GM23338 (cell line): Measurements from ENCODE around the gene NELFB.

Source experiments
- CREB1 ChIP-seq: fragments of 250-450 bp; sonication (Bioruptor Pico); IDR thresholded peaks from 2 replicates; pipeline ENCODE4 v1.5.0; 2020; ENCODE audit warnings: low read depth, mild to moderate bottlenecking, moderate library complexity
- EZH2 ChIP-seq: fragments of 200-600 bp; sonication (generic); IDR thresholded peaks from one replicate; pipeline ENCODE4 v1.8.0; 2017; ENCODE audit warnings: antibody characterized with exemption, mild to moderate bottlenecking, low read depth; ENCODE audit not compliant: unreplicated experiment
- EZH2phosphoT487 ChIP-seq: fragments of 200-600 bp; sonication (generic); IDR thresholded peaks from one replicate; pipeline ENCODE4 v1.8.1; 2018; ENCODE audit warnings: antibody characterized with exemption; ENCODE audit not compliant: unreplicated experiment
- JUNB ChIP-seq: IDR thresholded peaks from one replicate; pipeline ENCODE4 v1.6.1; 2016; ENCODE audit warnings: antibody characterized with exemption; ENCODE audit not compliant: unreplicated experiment
- NANOG ChIP-seq: IDR thresholded peaks from 2 replicates; pipeline ENCODE4 v1.6.1; 2016; ENCODE audit warnings: antibody characterized with exemption, borderline replicate concordance
- POLR2AphosphoS5 ChIP-seq: IDR thresholded peaks from 2 replicates; pipeline ENCODE4 v1.6.1; 2016; ENCODE audit warnings: antibody characterized with exemption, low read depth
- STAT1 ChIP-seq: IDR thresholded peaks from one replicate; pipeline ENCODE4 v1.6.1; 2016; ENCODE audit warnings: antibody characterized with exemption; ENCODE audit not compliant: unreplicated experiment
- ZNF114 ChIP-seq: fragments of 250-450 bp; sonication (Bioruptor Pico); IDR thresholded peaks from 2 replicates; pipeline ENCODE4 v1.5.0; 2020; ENCODE audit warnings: mild to moderate bottlenecking, moderate library complexity
- TF ChIP-seq, protein P1 (sequence below), 2 experiments: fragments of 200-600 bp in 1 of 2; sonication (generic) in 1 of 2; conservative IDR thresholded peaks; 2 replicates each; pipeline versions ENCODE4 v1.5.1 to v1.6.1; 2016 to 2017; ENCODE audit warnings: antibody characterized with exemption in 2 of 2, low read depth in 2 of 2, mild to moderate bottlenecking in 2 of 2, moderate library complexity in 1 of 2
- TF ChIP-seq, protein P2 (sequence below): IDR thresholded peaks from one replicate; pipeline ENCODE4 v1.6.1; 2018; ENCODE audit warnings: antibody characterized with exemption; ENCODE audit not compliant: unreplicated experiment
- TF ChIP-seq, protein P3 (sequence below): IDR thresholded peaks from 2 replicates; pipeline ENCODE4 v1.6.1; 2016; ENCODE audit warnings: antibody characterized with exemption
- TF ChIP-seq, protein P4 (sequence below): fragments of 250-450 bp; sonication (Bioruptor Pico); IDR thresholded peaks from 2 replicates; pipeline ENCODE4 v1.5.0; 2020; ENCODE audit warnings: mild to moderate bottlenecking, moderate library complexity

DNA sequence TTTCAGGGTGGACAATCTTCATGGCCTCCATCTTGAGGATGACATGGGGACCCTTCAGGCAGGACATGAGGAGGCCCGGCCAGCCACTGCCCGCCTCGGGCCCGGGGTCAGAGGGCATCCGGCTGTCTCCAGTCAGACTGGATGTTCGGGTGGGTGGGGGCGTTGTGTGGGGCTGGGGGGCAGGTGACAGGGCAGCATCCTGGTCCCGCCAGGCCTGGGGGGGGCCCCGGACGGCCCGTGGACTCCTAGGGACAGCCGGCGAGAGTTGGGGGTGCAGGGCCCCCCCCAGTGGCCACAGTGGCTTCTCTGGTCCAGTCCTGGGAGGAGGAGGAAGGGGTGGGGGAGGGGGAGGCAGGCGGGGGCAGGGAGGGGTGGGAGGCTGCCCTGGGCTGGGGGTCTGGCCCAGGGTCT is 34.0 kb upstream of the NELFB start:
- TF ChIP-seq ZNF114 (CRISPR knock-in tag) (no peak), EZH2phosphoT487 (no peak), JUNB (no peak), POLR2AphosphoS5 (no peak), CREB1 (CRISPR knock-in tag) (no peak), EZH2 (no peak), NANOG (no peak), STAT1 (no peak)
- TF ChIP-seq, protein P1, sequence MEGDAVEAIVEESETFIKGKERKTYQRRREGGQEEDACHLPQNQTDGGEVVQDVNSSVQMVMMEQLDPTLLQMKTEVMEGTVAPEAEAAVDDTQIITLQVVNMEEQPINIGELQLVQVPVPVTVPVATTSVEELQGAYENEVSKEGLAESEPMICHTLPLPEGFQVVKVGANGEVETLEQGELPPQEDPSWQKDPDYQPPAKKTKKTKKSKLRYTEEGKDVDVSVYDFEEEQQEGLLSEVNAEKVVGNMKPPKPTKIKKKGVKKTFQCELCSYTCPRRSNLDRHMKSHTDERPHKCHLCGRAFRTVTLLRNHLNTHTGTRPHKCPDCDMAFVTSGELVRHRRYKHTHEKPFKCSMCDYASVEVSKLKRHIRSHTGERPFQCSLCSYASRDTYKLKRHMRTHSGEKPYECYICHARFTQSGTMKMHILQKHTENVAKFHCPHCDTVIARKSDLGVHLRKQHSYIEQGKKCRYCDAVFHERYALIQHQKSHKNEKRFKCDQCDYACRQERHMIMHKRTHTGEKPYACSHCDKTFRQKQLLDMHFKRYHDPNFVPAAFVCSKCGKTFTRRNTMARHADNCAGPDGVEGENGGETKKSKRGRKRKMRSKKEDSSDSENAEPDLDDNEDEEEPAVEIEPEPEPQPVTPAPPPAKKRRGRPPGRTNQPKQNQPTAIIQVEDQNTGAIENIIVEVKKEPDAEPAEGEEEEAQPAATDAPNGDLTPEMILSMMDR (conservative IDR thresholded peaks at IDR 0.05; ENCODE audit: low read depth in 2 of 2): no peak; a peak in 1 of 4 replicates
- TF ChIP-seq, protein P2, sequence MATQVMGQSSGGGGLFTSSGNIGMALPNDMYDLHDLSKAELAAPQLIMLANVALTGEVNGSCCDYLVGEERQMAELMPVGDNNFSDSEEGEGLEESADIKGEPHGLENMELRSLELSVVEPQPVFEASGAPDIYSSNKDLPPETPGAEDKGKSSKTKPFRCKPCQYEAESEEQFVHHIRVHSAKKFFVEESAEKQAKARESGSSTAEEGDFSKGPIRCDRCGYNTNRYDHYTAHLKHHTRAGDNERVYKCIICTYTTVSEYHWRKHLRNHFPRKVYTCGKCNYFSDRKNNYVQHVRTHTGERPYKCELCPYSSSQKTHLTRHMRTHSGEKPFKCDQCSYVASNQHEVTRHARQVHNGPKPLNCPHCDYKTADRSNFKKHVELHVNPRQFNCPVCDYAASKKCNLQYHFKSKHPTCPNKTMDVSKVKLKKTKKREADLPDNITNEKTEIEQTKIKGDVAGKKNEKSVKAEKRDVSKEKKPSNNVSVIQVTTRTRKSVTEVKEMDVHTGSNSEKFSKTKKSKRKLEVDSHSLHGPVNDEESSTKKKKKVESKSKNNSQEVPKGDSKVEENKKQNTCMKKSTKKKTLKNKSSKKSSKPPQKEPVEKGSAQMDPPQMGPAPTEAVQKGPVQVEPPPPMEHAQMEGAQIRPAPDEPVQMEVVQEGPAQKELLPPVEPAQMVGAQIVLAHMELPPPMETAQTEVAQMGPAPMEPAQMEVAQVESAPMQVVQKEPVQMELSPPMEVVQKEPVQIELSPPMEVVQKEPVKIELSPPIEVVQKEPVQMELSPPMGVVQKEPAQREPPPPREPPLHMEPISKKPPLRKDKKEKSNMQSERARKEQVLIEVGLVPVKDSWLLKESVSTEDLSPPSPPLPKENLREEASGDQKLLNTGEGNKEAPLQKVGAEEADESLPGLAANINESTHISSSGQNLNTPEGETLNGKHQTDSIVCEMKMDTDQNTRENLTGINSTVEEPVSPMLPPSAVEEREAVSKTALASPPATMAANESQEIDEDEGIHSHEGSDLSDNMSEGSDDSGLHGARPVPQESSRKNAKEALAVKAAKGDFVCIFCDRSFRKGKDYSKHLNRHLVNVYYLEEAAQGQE: no peak
- TF ChIP-seq, protein P3, sequence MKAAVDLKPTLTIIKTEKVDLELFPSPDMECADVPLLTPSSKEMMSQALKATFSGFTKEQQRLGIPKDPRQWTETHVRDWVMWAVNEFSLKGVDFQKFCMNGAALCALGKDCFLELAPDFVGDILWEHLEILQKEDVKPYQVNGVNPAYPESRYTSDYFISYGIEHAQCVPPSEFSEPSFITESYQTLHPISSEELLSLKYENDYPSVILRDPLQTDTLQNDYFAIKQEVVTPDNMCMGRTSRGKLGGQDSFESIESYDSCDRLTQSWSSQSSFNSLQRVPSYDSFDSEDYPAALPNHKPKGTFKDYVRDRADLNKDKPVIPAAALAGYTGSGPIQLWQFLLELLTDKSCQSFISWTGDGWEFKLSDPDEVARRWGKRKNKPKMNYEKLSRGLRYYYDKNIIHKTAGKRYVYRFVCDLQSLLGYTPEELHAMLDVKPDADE: no peak
- TF ChIP-seq, protein P4, sequence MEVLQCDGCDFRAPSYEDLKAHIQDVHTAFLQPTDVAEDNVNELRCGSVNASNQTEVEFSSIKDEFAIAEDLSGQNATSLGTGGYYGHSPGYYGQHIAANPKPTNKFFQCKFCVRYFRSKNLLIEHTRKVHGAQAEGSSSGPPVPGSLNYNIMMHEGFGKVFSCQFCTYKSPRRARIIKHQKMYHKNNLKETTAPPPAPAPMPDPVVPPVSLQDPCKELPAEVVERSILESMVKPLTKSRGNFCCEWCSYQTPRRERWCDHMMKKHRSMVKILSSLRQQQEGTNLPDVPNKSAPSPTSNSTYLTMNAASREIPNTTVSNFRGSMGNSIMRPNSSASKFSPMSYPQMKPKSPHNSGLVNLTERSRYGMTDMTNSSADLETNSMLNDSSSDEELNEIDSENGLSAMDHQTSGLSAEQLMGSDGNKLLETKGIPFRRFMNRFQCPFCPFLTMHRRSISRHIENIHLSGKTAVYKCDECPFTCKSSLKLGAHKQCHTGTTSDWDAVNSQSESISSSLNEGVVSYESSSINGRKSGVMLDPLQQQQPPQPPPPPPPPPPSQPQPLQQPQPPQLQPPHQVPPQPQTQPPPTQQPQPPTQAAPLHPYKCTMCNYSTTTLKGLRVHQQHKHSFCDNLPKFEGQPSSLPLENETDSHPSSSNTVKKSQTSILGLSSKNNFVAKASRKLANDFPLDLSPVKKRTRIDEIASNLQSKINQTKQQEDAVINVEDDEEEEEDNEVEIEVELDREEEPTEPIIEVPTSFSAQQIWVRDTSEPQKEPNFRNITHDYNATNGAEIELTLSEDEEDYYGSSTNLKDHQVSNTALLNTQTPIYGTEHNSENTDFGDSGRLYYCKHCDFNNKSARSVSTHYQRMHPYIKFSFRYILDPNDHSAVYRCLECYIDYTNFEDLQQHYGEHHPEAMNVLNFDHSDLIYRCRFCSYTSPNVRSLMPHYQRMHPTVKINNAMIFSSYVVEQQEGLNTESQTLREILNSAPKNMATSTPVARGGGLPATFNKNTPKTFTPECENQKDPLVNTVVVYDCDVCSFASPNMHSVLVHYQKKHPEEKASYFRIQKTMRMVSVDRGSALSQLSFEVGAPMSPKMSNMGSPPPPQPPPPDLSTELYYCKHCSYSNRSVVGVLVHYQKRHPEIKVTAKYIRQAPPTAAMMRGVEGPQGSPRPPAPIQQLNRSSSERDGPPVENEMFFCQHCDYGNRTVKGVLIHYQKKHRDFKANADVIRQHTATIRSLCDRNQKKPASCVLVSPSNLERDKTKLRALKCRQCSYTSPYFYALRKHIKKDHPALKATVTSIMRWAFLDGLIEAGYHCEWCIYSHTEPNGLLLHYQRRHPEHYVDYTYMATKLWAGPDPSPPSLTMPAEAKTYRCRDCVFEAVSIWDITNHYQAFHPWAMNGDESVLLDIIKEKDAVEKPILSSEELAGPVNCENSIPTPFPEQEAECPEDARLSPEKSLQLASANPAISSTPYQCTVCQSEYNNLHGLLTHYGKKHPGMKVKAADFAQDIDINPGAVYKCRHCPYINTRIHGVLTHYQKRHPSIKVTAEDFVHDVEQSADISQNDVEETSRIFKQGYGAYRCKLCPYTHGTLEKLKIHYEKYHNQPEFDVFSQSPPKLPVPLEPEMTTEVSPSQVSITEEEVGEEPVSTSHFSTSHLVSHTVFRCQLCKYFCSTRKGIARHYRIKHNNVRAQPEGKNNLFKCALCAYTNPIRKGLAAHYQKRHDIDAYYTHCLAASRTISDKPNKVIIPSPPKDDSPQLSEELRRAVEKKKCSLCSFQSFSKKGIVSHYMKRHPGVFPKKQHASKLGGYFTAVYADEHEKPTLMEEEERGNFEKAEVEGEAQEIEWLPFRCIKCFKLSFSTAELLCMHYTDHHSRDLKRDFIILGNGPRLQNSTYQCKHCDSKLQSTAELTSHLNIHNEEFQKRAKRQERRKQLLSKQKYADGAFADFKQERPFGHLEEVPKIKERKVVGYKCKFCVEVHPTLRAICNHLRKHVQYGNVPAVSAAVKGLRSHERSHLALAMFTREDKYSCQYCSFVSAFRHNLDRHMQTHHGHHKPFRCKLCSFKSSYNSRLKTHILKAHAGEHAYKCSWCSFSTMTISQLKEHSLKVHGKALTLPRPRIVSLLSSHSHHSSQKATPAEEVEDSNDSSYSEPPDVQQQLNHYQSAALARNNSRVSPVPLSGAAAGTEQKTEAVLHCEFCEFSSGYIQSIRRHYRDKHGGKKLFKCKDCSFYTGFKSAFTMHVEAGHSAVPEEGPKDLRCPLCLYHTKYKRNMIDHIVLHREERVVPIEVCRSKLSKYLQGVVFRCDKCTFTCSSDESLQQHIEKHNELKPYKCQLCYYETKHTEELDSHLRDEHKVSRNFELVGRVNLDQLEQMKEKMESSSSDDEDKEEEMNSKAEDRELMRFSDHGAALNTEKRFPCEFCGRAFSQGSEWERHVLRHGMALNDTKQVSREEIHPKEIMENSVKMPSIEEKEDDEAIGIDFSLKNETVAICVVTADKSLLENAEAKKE (CRISPR knock-in tag): no peak
